ENCODE measurements around the gene IL1RN.

IL1RN gene

GRCh38 chr2:113098041-113098440 is 29.4 kb upstream of the IL1RN start:
- WGBS: 91% methylated on average over 3 of the region's 4 CpGs
- no peak overlapping the region for H4K91ac ChIP-seq (ENCODE audit: low read length)
- peaks cover 3 to 10% of the 10 kb centered on the region in 2 experiments for H3K27me3 ChIP-seq (ENCODE audit: control insufficient read depth in 1 of 2, insufficient read depth in 1 of 2, low read length in 2 of 2)
- no peak for DNase-seq
- no peak overlapping the region for H3K9ac ChIP-seq (ENCODE audit: low read length)
- no peaks in the 10 kb centered on the region for H3K36me3 ChIP-seq (ENCODE audit: control insufficient read depth in 1 of 2, insufficient read depth in 2 of 2, low read depth in 1 of 2, low read length in 2 of 2)
- no peak overlapping the region for H3K4me3 ChIP-seq (ENCODE audit: insufficient read depth in 1 of 2, low read depth in 1 of 2, low read length in 2 of 2)
- no peak overlapping the region for H3K14ac ChIP-seq (ENCODE audit: low read length in 2 of 2)
- no peak overlapping the region for H4K8ac ChIP-seq (ENCODE audit: low read length)
- H3K9me3 ChIP-seq (ENCODE audit: control insufficient read depth, low read length): peaks cover 13% of the 10 kb centered on the region
- H2AK5ac ChIP-seq (ENCODE audit: low read length, severe bottlenecking): no peak overlapping the region
- H3K4ac ChIP-seq (ENCODE audit: low read depth in 1 of 2, low read length in 2 of 2): no peak overlapping the region
- H3K79me1 ChIP-seq (replicated peaks; ENCODE audit: low read length, poor library complexity, severe bottlenecking): no peaks in the 10 kb centered on the region
- H3K27ac ChIP-seq (ENCODE audit: low read length, poor library complexity, severe bottlenecking): no peak overlapping the region
- H3K23ac ChIP-seq (ENCODE audit: low read length in 2 of 2): no peak overlapping the region
- H3K18ac ChIP-seq (ENCODE audit: low read depth in 1 of 2, low read length in 2 of 2): no peak overlapping the region
- no peak overlapping the region for H2BK15ac ChIP-seq (ENCODE audit: low read depth, poor library complexity, severe bottlenecking)
- no peaks in the 10 kb centered on the region for H3K4me1 ChIP-seq (ENCODE audit: control insufficient read depth, insufficient read depth, low read depth, low read length)
- H3K4me2 ChIP-seq (ENCODE audit: low read length, poor library complexity, severe bottlenecking): no peak overlapping the region
- H2AFZ ChIP-seq (ENCODE audit: low read depth, low read length): peak overlapping the region; percentile 4
- no peak overlapping the region for H2BK120ac ChIP-seq (ENCODE audit: low read depth, low read length)
- no peak overlapping the region for H2BK12ac ChIP-seq (ENCODE audit: low read length in 2 of 2)
- H2BK5ac ChIP-seq (ENCODE audit: low read depth, low read length, poor library complexity, severe bottlenecking): no peak overlapping the region

- Histone ChIP-seq H2BK5ac (ENCODE audit: low read depth, low read length, poor library complexity, severe bottlenecking) (no peak overlapping the region), H2AK5ac (ENCODE audit: low read length, severe bottlenecking) (no peak overlapping the region), H4K8ac (ENCODE audit: low read length) (no peak overlapping the region), H3K4me3 (ENCODE audit: insufficient read depth in 1 of 2, low read depth in 1 of 2, low read length in 2 of 2) (no peak overlapping the region), H3K4me1 (ENCODE audit: control insufficient read depth, insufficient read depth, low read depth, low read length) (no peaks in the 10 kb centered on the region), H4K91ac (ENCODE audit: low read length) (no peak overlapping the region), H3K9me3 (ENCODE audit: control insufficient read depth, low read length) (peaks cover 13% of the 10 kb centered on the region), H3K18ac (ENCODE audit: low read depth in 1 of 2, low read length in 2 of 2) (no peak overlapping the region), H2BK12ac (ENCODE audit: low read length in 2 of 2) (no peak overlapping the region), H3K36me3 (ENCODE audit: control insufficient read depth in 1 of 2, insufficient read depth in 2 of 2, low read depth in 1 of 2, low read length in 2 of 2) (no peaks in the 10 kb centered on the region), H2BK120ac (ENCODE audit: low read depth, low read length) (no peak overlapping the region), H3K14ac (ENCODE audit: low read length in 2 of 2) (no peak overlapping the region), H3K27ac (ENCODE audit: low read length, poor library complexity, severe bottlenecking) (no peak overlapping the region), H3K27me3 (ENCODE audit: control insufficient read depth in 1 of 2, insufficient read depth in 1 of 2, low read length in 2 of 2) (peaks cover 3 to 5% of the 10 kb centered on the region in 2 experiments), H3K4ac (ENCODE audit: low read depth in 1 of 2, low read length in 2 of 2) (no peak overlapping the region), H3K9ac (ENCODE audit: low read length) (no peak overlapping the region), H3K23ac (ENCODE audit: low read length in 2 of 2) (no peak overlapping the region), H3K79me1 (replicated peaks; ENCODE audit: low read length, poor library complexity, severe bottlenecking) (no peaks in the 10 kb centered on the region), H2AFZ (ENCODE audit: low read depth, low read length) (no peak overlapping the region), H2BK15ac (ENCODE audit: low read depth, poor library complexity, severe bottlenecking) (no peak overlapping the region), H3K4me2 (ENCODE audit: low read length, poor library complexity, severe bottlenecking) (no peak overlapping the region)
- no peak for DNase-seq
- WGBS: 83% methylated on average over 6 of the region's 6 CpGs
These were observed 28.9 kb upstream of the IL1RN start for GRCh38 chr2:113098532-113098931.

GRCh38 chr2:113102133-113102532 is 25.3 kb upstream of the IL1RN start:
- H3K27ac ChIP-seq (ENCODE audit: low read length, poor library complexity, severe bottlenecking): no peak overlapping the region
- no peak overlapping the region for H2AK5ac ChIP-seq (ENCODE audit: low read length, severe bottlenecking)
- H3K4me1 ChIP-seq (ENCODE audit: control insufficient read depth, insufficient read depth, low read depth, low read length): no peaks in the 10 kb centered on the region
- no peak overlapping the region for H2AFZ ChIP-seq (ENCODE audit: low read depth, low read length)
- DNase-seq: no peak
- H2BK120ac ChIP-seq (ENCODE audit: low read depth, low read length): no peak overlapping the region
- peaks cover 0 to 3% of the 10 kb centered on the region in 2 experiments for H3K27me3 ChIP-seq (ENCODE audit: control insufficient read depth in 1 of 2, insufficient read depth in 1 of 2, low read length in 2 of 2)
- H3K4ac ChIP-seq (ENCODE audit: low read depth in 1 of 2, low read length in 2 of 2): no peak overlapping the region
- H4K91ac ChIP-seq (ENCODE audit: low read length): no peak overlapping the region
- WGBS: 90% methylated on average over 1 of the region's 2 CpGs
- no peaks in the 10 kb centered on the region for H3K36me3 ChIP-seq (ENCODE audit: control insufficient read depth in 1 of 2, insufficient read depth in 2 of 2, low read depth in 1 of 2, low read length in 2 of 2)
- no peak overlapping the region for H3K4me3 ChIP-seq (ENCODE audit: insufficient read depth in 1 of 2, low read depth in 1 of 2, low read length in 2 of 2)
- no peaks in the 10 kb centered on the region for H3K79me1 ChIP-seq (replicated peaks; ENCODE audit: low read length, poor library complexity, severe bottlenecking)
- H3K4me2 ChIP-seq (ENCODE audit: low read length, poor library complexity, severe bottlenecking): no peak overlapping the region
- no peak overlapping the region for H3K18ac ChIP-seq (ENCODE audit: low read depth in 1 of 2, low read length in 2 of 2)
- H3K14ac ChIP-seq (ENCODE audit: low read length in 2 of 2): no peak overlapping the region
- H3K23ac ChIP-seq (ENCODE audit: low read length in 2 of 2): no peak overlapping the region
- H2BK5ac ChIP-seq (ENCODE audit: low read depth, low read length, poor library complexity, severe bottlenecking): no peak overlapping the region
- H3K9me3 ChIP-seq (ENCODE audit: control insufficient read depth, low read length): peaks cover 7% of the 10 kb centered on the region
- H3K9ac ChIP-seq (ENCODE audit: low read length): no peak overlapping the region
- H2BK15ac ChIP-seq (ENCODE audit: low read depth, poor library complexity, severe bottlenecking): no peak overlapping the region
- no peak overlapping the region for H2BK12ac ChIP-seq (ENCODE audit: low read length in 2 of 2)
- H4K8ac ChIP-seq (ENCODE audit: low read length): no peak overlapping the region

GRCh38 chr2:113103277-113103676 is 24.1 kb upstream of the IL1RN start:
- peaks cover 0 to 2% of the 10 kb centered on the region in 2 experiments for H3K27me3 ChIP-seq (ENCODE audit: control insufficient read depth in 1 of 2, insufficient read depth in 1 of 2, low read length in 2 of 2)
- H3K9me3 ChIP-seq (ENCODE audit: control insufficient read depth, low read length): no peaks in the 10 kb centered on the region
- no peak overlapping the region for H2BK120ac ChIP-seq (ENCODE audit: low read depth, low read length)
- H3K18ac ChIP-seq (ENCODE audit: low read depth in 1 of 2, low read length in 2 of 2): no peak overlapping the region
- no peak overlapping the region for H3K4me3 ChIP-seq (ENCODE audit: insufficient read depth in 1 of 2, low read depth in 1 of 2, low read length in 2 of 2)
- H4K91ac ChIP-seq (ENCODE audit: low read length): no peak overlapping the region
- H2BK12ac ChIP-seq (ENCODE audit: low read length in 2 of 2): no peak overlapping the region
- no peaks in the 10 kb centered on the region for H3K79me1 ChIP-seq (replicated peaks; ENCODE audit: low read length, poor library complexity, severe bottlenecking)
- H2AK5ac ChIP-seq (ENCODE audit: low read length, severe bottlenecking): no peak overlapping the region
- H3K4me2 ChIP-seq (ENCODE audit: low read length, poor library complexity, severe bottlenecking): no peak overlapping the region
- H3K36me3 ChIP-seq (ENCODE audit: control insufficient read depth in 1 of 2, insufficient read depth in 2 of 2, low read depth in 1 of 2, low read length in 2 of 2): no peaks in the 10 kb centered on the region
- H3K4ac ChIP-seq (ENCODE audit: low read depth in 1 of 2, low read length in 2 of 2): no peak overlapping the region
- H2BK5ac ChIP-seq (ENCODE audit: low read depth, low read length, poor library complexity, severe bottlenecking): no peak overlapping the region
- no peak overlapping the region for H2BK15ac ChIP-seq (ENCODE audit: low read depth, poor library complexity, severe bottlenecking)
- DNase-seq: no peak
- H2AFZ ChIP-seq (ENCODE audit: low read depth, low read length): no peak overlapping the region
- no peak overlapping the region for H3K27ac ChIP-seq (ENCODE audit: low read length, poor library complexity, severe bottlenecking)
- H3K9ac ChIP-seq (ENCODE audit: low read length): no peak overlapping the region
- no peak overlapping the region for H3K23ac ChIP-seq (ENCODE audit: low read length in 2 of 2)
- no peaks in the 10 kb centered on the region for H3K4me1 ChIP-seq (ENCODE audit: control insufficient read depth, insufficient read depth, low read depth, low read length)
- H3K14ac ChIP-seq (ENCODE audit: low read length in 2 of 2): no peak overlapping the region
- H4K8ac ChIP-seq (ENCODE audit: low read length): no peak overlapping the region
- WGBS: 83% methylated on average over 4 of the region's 4 CpGs

Data from mesenchymal stem cell (in vitro differentiated cells and primary cell).